ENCODE results near the gene TRIP4. TPM values are rescaled to one million over a fixed set of nuclear protein-coding genes. Genes with fewer than 3 reads are reported as not detected.

The TRIP4 gene
- total RNA-seq, 1 experiment from 2014 or later = 12.9 TPM

DNA sequence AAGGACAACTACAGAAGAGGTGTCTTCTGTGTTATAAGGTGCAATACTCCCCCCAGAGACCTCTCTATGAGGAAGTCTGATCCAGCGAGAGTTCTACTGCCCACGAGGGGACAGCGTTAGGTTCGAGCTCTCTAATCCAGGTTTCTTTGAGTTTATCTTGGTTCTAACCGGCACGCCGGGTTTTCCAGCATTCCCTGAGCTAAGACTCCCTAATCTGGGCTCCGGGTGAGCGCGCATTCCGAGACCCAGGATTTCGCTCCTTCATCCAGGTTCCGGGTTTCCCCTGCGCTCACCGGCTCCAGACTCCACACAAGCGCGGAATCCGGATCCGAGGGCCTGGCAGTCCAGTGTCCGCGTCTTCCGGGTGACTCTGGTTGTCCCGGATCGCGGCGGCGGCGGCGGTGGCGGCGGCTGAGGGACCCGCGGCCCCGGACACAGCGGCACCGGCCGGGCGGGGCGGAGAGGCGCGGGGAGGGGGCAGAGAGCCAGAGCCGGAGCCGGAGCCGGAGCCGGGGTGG is 72.6 kb downstream of the TRIP4 start, which contains the start of gene ZNF609 (continued):
- TF ChIP-seq ZNF219 (CRISPR knock-in tag; IDR thresholded peaks at IDR 0.05; ENCODE audit: borderline replicate concordance) = no peak
- TF ChIP-seq SMAD4 (CRISPR knock-in tag; IDR thresholded peaks at IDR 0.05) = no peak
- TF ChIP-seq, protein P1, sequence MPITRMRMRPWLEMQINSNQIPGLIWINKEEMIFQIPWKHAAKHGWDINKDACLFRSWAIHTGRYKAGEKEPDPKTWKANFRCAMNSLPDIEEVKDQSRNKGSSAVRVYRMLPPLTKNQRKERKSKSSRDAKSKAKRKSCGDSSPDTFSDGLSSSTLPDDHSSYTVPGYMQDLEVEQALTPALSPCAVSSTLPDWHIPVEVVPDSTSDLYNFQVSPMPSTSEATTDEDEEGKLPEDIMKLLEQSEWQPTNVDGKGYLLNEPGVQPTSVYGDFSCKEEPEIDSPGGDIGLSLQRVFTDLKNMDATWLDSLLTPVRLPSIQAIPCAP (CRISPR knock-in tag; IDR thresholded peaks at IDR 0.05) = no peak
- no peak for TF ChIP-seq PRRX2 (CRISPR knock-in tag; IDR thresholded peaks at IDR 0.05)
- TF ChIP-seq FOXK1 (CRISPR knock-in tag; IDR thresholded peaks at IDR 0.05) = peak; percentile 86
- TF ChIP-seq ESRRA (CRISPR knock-in tag; IDR thresholded peaks at IDR 0.05; ENCODE audit: borderline replicate concordance) = no peak
- TF ChIP-seq, protein P2, sequence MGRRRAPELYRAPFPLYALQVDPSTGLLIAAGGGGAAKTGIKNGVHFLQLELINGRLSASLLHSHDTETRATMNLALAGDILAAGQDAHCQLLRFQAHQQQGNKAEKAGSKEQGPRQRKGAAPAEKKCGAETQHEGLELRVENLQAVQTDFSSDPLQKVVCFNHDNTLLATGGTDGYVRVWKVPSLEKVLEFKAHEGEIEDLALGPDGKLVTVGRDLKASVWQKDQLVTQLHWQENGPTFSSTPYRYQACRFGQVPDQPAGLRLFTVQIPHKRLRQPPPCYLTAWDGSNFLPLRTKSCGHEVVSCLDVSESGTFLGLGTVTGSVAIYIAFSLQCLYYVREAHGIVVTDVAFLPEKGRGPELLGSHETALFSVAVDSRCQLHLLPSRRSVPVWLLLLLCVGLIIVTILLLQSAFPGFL (CRISPR knock-in tag; IDR thresholded peaks at IDR 0.05; ENCODE audit: borderline replicate concordance) = 0 out of 2 replicates have a peak, but pooled peaks have one; percentile 27
- TF ChIP-seq ZNF121 (CRISPR knock-in tag; IDR thresholded peaks at IDR 0.05) = no peak
- TF ChIP-seq RORB (CRISPR knock-in tag; IDR thresholded peaks at IDR 0.05) = no peak
- TF ChIP-seq ZNF317 (CRISPR knock-in tag; IDR thresholded peaks at IDR 0.05; ENCODE audit: borderline replicate concordance, low read depth) = no peak
- TF ChIP-seq, protein P3, sequence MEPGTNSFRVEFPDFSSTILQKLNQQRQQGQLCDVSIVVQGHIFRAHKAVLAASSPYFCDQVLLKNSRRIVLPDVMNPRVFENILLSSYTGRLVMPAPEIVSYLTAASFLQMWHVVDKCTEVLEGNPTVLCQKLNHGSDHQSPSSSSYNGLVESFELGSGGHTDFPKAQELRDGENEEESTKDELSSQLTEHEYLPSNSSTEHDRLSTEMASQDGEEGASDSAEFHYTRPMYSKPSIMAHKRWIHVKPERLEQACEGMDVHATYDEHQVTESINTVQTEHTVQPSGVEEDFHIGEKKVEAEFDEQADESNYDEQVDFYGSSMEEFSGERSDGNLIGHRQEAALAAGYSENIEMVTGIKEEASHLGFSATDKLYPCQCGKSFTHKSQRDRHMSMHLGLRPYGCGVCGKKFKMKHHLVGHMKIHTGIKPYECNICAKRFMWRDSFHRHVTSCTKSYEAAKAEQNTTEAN (CRISPR knock-in tag; IDR thresholded peaks at IDR 0.05) = peak; percentile 79
- TF ChIP-seq, protein P4, sequence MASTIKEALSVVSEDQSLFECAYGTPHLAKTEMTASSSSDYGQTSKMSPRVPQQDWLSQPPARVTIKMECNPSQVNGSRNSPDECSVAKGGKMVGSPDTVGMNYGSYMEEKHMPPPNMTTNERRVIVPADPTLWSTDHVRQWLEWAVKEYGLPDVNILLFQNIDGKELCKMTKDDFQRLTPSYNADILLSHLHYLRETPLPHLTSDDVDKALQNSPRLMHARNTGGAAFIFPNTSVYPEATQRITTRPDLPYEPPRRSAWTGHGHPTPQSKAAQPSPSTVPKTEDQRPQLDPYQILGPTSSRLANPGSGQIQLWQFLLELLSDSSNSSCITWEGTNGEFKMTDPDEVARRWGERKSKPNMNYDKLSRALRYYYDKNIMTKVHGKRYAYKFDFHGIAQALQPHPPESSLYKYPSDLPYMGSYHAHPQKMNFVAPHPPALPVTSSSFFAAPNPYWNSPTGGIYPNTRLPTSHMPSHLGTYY (CRISPR knock-in tag; IDR thresholded peaks at IDR 0.05) = peak; percentile 82; the same call in 1 of the 2 replicates
- TF ChIP-seq HMGA2 (CRISPR knock-in tag; IDR thresholded peaks at IDR 0.05) = no peak
- TF ChIP-seq ZNF396 (CRISPR knock-in tag; IDR thresholded peaks at IDR 0.05; ENCODE audit: borderline replicate concordance) = no peak
- peak; percentile 79; the same call in 1 of the 2 replicates for TF ChIP-seq EMX1 (CRISPR knock-in tag; IDR thresholded peaks at IDR 0.05)
- TF ChIP-seq, protein P5, sequence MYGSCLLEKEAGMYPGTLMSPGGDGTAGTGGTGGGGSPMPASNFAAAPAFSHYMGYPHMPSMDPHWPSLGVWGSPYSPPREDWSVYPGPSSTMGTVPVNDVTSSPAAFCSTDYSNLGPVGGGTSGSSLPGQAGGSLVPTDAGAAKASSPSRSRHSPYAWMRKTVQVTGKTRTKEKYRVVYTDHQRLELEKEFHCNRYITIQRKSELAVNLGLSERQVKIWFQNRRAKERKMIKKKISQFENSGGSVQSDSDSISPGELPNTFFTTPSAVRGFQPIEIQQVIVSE (CRISPR knock-in tag; IDR thresholded peaks at IDR 0.05; ENCODE audit: borderline replicate concordance) = no peak
- TF ChIP-seq SMAD3 (CRISPR knock-in tag; IDR thresholded peaks at IDR 0.05; ENCODE audit: borderline replicate concordance) = peak; percentile 66; the same call in 1 of the 2 replicates
- TF ChIP-seq, protein P6, sequence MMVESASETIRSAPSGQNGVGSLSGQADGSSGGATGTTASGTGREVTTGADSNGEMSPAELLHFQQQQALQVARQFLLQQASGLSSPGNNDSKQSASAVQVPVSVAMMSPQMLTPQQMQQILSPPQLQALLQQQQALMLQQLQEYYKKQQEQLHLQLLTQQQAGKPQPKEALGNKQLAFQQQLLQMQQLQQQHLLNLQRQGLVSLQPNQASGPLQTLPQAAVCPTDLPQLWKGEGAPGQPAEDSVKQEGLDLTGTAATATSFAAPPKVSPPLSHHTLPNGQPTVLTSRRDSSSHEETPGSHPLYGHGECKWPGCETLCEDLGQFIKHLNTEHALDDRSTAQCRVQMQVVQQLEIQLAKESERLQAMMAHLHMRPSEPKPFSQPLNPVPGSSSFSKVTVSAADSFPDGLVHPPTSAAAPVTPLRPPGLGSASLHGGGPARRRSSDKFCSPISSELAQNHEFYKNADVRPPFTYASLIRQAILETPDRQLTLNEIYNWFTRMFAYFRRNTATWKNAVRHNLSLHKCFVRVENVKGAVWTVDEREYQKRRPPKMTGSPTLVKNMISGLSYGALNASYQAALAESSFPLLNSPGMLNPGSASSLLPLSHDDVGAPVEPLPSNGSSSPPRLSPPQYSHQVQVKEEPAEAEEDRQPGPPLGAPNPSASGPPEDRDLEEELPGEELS (CRISPR knock-in tag; IDR thresholded peaks at IDR 0.05) = 0 out of 2 replicates have a peak, but pooled peaks have one; percentile 51
- TF ChIP-seq IRF2 (CRISPR knock-in tag; IDR thresholded peaks at IDR 0.05; ENCODE audit: borderline replicate concordance, low read depth) = no peak
- TF ChIP-seq, protein P7, sequence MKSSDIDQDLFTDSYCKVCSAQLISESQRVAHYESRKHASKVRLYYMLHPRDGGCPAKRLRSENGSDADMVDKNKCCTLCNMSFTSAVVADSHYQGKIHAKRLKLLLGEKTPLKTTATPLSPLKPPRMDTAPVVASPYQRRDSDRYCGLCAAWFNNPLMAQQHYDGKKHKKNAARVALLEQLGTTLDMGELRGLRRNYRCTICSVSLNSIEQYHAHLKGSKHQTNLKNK (CRISPR knock-in tag; IDR thresholded peaks at IDR 0.05) = no peak
- TF ChIP-seq, protein P8, sequence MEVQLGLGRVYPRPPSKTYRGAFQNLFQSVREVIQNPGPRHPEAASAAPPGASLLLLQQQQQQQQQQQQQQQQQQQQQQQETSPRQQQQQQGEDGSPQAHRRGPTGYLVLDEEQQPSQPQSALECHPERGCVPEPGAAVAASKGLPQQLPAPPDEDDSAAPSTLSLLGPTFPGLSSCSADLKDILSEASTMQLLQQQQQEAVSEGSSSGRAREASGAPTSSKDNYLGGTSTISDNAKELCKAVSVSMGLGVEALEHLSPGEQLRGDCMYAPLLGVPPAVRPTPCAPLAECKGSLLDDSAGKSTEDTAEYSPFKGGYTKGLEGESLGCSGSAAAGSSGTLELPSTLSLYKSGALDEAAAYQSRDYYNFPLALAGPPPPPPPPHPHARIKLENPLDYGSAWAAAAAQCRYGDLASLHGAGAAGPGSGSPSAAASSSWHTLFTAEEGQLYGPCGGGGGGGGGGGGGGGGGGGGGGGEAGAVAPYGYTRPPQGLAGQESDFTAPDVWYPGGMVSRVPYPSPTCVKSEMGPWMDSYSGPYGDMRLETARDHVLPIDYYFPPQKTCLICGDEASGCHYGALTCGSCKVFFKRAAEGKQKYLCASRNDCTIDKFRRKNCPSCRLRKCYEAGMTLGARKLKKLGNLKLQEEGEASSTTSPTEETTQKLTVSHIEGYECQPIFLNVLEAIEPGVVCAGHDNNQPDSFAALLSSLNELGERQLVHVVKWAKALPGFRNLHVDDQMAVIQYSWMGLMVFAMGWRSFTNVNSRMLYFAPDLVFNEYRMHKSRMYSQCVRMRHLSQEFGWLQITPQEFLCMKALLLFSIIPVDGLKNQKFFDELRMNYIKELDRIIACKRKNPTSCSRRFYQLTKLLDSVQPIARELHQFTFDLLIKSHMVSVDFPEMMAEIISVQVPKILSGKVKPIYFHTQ (CRISPR knock-in tag; IDR thresholded peaks at IDR 0.05) = no peak
- no peak for TF ChIP-seq ELF4 (CRISPR knock-in tag; IDR thresholded peaks at IDR 0.05; ENCODE audit: low read depth)
- TF ChIP-seq SOX15 (CRISPR knock-in tag; IDR thresholded peaks at IDR 0.05) = no peak
- no peak for TF ChIP-seq GRHL2 (CRISPR knock-in tag; IDR thresholded peaks at IDR 0.05; ENCODE audit: insufficient replicate concordance, severe bottlenecking)
- TF ChIP-seq, protein P9, sequence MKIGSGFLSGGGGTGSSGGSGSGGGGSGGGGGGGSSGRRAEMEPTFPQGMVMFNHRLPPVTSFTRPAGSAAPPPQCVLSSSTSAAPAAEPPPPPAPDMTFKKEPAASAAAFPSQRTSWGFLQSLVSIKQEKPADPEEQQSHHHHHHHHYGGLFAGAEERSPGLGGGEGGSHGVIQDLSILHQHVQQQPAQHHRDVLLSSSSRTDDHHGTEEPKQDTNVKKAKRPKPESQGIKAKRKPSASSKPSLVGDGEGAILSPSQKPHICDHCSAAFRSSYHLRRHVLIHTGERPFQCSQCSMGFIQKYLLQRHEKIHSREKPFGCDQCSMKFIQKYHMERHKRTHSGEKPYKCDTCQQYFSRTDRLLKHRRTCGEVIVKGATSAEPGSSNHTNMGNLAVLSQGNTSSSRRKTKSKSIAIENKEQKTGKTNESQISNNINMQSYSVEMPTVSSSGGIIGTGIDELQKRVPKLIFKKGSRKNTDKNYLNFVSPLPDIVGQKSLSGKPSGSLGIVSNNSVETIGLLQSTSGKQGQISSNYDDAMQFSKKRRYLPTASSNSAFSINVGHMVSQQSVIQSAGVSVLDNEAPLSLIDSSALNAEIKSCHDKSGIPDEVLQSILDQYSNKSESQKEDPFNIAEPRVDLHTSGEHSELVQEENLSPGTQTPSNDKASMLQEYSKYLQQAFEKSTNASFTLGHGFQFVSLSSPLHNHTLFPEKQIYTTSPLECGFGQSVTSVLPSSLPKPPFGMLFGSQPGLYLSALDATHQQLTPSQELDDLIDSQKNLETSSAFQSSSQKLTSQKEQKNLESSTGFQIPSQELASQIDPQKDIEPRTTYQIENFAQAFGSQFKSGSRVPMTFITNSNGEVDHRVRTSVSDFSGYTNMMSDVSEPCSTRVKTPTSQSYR (CRISPR knock-in tag; IDR thresholded peaks at IDR 0.05) = 0 out of 2 replicates have a peak, but pooled peaks have one; percentile 49
- no peak for TF ChIP-seq ZNF263 (CRISPR knock-in tag; IDR thresholded peaks at IDR 0.05; ENCODE audit: low read depth)
